NCI-H524 treated with DMSO at 0.1 percent for 48 hours (cell line): ENCODE measurements around the gene KLRF1.

Source experiments
- DNase-seq: peaks from one replicate; lab custom pipeline; 2025; lab: John Stamatoyannopoulos, UW

The KLRF1 gene

DNA sequence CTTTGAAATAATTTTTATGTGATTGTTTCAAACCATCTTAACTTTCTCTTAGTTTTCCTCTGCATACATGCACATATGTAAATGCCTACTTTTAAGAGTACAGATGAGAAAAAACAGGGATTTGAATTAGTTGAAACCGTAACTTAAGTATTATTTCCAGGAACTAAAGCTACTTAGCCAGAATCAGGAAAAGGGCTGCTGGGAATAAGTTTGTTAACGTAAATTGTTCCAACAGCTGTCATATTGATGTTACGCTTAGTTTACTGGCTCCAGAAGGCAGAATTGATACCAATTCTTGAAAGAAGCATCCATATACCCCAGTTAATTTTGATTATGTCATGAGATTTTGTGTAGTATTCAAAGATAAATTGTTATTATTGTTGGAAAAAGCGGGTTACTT is 17.9 kb upstream of the KLRF1 start:
- DNase-seq, result no peak

DNA sequence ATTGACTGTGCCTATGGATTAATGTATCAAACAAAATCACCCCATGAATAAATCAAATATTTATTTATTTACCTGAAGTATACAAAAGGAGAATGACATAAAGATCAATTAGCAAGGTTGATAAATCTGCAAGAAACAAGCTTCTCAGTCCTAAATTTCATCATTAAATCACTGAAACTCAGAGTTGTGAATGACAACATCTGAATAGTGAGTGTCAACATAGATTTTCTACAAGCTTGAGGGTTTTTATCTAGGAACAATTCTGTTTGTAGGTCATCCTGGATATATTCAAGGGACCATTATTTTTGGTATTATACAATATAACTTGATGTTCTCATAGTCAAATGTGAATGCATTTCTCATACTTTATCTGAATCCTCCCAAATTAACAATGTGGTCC is 17.4 kb upstream of the KLRF1 start:
- no peak for DNase-seq

DNA sequence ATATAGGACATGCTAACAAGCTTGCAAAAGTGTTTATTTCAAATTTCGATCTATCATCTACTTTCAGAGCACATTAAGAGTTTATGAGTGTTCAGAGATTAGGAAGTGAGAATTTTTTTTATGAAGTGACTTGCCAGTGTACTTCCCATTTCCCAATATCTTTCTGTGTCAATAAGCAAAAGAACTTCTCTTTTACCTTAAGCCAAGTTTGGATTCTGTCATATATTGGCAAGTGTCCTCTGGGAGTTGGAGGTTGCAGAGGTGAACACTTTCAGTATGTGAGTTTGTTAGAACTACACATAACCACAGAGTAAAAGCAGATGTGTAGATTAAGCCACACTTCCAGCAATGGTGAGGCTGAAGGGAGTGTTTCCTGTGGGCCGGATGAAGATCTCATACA is 16.6 kb upstream of the KLRF1 start:
- DNase-seq, result no peak

DNA sequence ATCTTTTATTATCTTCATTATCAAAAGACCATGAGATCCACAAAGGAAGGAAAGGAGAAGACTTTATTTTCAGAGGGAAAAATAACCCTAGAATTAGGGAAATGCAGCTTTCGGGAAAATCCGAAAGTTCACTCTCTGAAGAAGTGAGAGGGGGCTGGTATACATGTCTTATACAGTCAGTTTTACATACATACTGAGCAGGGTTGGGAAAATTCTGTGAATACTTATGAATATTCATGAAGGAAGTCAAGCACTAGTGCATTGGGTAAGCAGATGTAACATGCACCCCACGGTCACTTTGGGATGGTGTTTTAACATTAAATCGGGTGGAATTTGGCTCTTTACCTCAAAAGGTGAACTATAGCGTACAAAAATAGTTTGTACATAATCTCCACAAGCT is 15.7 kb upstream of the KLRF1 start:
- no peak for DNase-seq

DNA sequence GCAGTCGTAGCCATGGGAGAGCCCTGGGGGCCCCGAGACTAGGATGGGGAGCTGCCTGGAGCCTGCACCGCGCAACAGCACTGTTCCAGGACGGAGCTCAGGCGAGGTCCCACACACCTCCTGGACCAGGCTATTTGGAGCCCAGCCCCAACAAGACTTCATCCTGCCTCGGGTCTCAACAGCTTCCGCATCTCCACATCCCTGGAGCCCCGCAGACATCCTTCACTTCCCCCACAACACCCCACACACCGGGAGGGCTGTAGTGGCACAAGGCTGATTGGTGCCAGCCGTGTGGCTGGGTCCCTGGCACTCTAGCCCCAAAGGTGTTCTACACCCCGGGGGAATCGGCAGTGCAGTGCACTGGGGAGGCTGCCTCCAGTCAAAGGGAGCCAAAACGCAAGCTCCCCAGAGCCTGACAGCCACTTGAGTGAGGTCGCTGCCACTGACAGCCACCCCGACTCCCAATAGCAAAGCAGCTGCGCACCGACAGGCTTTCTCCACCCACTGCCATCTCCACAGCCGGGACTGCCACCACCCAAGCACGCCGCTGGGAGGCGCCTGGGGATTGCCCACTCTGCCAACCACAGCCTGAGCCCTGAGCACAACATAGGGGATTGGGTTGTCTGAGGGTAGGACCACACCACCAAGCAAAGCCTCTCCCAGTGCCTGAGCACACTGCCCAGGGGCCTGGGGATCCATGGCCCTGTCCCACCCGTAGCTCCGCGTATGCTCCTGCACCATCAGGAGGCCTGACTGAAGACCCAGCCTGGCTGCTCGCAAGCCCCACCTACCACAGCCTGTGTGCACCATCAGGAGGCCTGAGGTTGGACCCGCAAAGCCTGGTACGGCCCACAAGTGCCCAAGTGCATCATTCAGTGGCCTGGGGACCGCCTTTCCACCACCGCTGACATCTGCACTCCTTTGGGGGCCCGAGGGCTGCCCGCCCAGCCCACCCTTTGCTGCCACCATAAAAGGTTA is 13.2 kb upstream of the KLRF1 start:
- DNase-seq, result no peak

DNA sequence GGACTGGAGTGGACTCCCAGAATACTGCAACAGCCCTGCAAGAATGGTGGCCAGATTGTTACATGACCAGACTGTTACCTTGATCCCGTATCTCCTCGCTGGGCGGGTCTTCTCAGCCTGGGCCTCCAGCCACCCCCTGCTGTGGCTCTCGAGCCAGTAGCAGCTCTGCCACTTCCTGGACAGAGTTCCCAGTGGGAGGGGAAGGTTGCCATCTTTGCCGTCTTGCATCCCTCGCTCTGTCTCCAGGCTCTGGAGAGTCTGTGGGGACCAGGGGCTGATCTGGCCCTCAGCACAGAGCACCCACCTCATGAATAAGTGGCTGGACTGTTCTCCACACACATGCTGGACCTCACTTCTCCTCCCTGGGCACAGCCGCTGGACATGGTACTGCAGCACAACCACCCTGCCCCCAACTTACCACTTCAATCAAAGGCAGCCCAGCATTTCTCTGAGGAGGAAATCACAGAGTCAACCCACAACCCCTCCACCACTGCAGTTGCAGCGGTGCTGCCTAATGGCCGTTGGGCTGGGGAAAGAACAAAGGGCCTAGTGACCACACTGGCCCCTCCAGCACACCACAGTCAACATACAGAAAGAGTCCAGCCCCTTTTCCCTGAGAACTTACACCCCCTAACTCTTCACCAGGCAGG is 6.9 kb upstream of the KLRF1 start:
- no peak for DNase-seq

DNA sequence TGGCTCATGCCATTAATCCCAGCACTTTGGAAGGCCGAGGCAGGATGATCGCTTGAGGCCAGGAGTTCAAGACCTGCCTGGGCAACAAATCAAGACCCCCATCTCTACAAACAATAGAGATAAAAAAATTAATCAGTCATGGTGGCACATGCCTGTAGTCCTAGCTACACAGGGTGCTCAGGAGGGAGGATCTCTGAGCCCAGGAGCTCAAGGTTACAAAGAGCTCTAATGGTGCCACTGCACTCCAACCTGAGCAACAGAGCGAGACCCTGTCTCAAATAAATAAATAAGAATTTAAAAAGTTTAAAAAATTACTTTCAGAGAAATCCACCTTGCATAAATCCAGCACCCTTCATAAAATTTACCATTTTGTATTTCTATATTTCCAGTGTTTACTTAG is 2.2 kb downstream of the KLRF1 start:
- no peak for DNase-seq

DNA sequence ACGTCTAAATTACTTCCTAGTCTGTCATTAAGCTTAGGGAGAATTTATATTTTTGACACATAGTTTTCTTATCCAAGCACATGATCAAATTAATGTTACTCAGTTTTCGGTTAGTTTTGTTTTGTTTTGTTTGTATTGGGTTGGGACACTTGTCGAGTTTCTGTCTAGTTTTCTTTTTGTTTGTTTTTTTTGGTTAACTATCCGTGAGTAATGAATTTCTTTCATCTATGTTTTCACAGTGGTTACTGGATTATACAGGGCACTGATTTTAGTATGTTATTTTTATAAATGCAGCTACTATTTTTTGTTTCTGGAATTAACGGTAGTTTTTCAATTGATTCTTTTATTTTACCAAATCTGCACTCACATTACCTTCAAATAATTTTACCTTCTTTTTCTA is 2.7 kb downstream of the KLRF1 start:
- no peak for DNase-seq

DNA sequence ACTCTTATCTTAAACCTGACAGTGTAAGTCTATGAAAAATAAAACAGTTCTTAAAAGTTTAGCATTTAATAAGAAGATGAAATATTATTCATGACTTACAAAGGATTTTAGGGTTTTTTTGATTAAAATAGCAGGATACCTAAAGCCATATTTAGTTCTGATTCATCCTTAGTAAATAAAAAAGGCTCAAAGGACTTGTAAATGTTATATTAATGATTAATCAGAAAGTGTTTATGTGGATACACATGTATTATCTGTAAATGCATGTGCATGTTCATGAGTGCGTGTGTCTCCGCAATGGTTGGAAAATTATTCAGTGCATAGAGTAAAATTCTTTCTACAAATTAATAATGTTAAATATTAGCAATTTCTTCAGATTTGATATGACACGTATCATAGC is 4.4 kb downstream of the KLRF1 start:
- no peak for DNase-seq

DNA sequence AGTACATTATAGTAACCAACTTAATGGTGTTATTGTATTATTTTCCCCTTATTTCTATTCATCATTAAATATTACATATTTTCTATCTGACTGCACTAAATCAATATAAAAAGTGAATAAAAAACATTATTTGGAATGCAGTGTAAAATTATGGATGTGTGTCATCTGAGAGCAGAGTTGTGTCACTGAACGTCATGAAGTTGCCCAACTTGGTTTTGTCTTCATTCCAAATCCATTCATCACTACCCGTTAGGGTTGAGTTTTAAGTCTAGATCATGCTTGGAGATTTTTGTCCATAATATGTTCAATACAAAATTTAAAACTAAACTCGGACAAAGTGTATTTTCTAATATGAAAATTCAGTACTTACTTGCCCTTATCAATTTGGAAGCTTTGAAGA is 16.1 kb downstream of the KLRF1 start:
- DNase-seq, result no peak

DNA sequence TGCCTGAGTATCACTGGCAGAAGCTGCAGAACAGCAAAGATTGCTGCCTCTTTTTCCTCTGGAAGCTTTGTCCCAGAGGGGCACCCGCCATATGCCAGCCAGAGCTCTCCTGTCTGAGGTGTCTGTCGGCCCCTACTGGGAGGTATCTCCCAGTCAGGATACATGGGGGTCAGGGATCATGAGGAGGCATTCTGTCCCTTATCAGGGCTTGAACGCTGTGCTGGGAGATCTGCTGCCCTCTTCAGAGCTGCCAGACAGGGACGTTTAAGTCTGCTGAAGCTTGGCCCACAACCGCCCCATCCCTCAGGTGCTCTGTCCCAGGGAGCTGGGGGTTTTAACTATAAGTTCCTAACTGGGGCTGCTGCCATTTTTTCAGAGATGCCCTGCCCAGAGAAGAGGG is 21.6 kb downstream of the KLRF1 start:
- no peak for DNase-seq

DNA sequence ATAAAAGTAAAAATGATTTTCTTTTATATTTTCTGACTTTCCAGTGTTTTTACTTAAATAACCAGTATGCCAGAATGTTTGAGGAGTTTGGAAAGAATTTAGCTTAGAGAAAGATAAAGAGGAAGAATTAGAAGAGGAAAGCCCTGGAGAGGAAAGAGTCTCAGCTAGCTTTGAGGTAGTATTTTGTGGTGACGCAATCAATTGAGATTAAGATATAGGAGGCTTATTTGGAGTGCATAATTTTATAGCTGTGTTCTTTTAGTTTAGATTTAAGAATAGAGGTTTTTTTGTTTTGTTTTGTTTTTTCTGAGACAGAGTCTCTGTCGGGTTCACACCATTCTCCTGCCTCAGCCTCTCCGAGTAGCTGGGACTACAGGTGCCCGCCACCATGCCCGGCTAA is 23.8 kb downstream of the KLRF1 start:
- no peak for DNase-seq

DNA sequence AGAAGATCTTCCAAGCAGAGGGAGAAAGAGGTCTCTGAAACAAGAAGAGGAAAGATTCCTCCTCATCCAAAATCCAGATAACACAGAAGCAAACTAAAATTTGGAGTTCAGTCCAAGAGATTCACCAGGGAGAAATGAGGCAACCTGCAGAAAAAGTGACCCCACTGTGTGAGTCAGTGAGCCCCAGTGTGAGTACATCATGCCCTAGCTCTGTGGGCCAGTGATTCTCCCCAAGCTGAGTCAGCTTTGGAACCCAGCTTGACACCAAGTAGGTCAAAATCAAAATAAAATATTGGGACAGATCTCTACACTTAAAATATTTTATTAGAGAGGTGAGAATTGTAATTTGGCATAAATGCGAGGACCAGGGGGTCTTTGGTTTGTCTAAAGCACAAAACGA is 24.6 kb downstream of the KLRF1 start:
- no peak for DNase-seq

DNA sequence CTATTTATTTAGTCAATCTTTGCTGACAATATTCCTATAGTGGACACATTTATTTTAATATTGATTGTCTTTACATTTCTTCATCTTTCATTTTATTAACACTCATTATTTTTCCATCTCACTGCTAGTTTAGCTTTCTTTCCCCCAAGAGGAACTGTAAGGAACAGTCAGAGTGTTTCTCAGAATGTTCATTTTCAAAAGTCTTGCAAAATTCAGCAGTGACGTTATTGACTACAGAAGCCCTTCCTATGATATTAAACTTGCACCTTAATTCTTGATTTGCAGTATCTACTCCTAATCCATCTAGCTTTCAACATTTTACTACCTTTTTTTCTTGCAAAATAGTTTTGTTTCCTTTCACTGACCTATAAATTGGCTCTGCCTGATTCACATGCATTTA is 28.9 kb downstream of the KLRF1 start:
- no peak for DNase-seq

DNA sequence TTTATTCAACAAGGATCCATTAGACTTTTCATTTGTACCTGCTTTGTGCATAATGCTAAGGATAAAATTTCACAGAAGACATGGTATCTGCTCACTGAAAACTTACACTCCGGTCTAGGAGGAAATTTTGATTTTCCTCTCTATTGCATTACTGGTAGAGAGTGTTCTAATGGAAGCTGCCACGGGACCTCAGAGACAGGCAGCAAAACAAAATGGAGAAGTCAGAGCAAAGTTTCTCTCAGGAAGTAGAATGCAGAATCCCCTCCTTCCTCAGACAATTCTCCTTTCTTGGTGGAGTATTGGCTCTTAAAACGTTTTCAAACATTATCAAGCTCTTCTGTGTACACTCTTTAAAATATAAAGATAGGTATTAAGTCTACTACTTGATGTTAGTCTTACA is 29.6 kb downstream of the KLRF1 start:
- no peak for DNase-seq

DNA sequence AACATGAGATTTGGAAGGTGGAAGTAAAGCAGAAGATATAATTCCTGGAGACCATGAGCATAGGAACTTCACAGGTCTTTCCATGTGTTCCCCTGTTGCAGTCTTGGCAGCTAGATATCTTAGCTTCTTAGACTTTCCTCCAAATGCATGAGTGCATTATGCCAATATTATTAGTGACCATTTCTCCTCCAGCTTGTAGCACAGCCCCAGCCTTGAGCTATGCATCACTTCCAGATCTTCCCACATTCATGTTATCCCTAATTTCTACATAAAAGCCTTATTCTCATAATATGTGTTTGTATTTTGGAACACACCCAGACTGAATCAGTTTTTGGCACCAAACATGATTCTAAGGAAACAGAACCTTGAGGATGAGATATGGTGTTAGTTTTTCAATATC is 30.9 kb downstream of the KLRF1 start:
- DNase-seq, result no peak

DNA sequence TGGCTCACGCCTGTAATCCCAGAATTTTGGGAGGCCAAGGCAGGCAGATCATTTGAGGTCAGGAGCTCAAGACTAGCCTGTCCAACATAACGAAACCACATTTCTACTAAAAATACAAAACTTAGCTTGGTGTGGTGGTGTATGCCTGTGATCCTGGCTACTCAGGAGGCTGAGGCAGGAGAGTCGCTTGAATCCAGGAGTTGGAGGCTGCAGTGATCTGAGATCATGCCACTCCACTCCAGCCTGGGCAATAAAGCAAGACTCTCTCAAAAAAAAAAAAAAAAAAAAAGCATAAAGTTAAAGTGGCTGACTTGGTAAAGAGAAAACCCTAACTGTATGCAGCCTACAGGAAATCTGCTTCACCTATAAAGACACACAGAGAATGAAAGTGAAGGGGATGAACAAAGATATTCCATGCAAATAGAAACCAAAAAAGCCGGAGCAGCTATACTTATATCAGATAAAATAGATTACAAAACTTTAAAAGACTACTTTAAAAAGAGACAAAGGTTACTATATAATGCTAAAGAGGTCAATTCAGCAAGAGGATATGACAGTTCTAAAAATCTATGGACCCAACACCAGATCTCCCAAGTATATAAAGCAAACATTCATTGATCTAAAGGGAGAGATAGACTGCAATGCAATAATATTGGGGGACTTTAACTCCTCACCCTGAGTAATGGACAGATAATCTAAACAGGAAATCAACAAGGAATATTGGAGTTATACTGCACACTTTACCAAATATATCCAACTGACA is 37.8 kb downstream of the KLRF1 start:
- DNase-seq, result no peak

DNA sequence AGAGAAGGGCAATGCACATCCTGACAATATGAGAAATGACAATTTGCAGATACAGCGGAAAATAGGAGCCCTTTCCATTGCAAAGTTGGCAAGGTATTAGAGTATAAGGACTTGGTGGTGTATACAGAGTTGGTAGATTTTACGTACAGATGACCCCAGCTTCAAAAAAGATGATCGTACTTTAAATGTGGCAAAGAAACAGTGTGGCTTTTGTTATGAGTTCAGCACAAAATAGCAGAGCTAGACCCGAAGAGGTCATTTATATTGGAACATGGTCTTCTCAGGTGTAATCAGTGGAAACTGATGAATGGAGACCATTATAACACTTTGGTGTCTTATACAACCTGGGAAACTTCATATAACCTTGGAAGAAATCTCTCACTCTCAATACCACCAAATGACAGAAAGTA is 39.6 kb downstream of the KLRF1 start:
- no peak for DNase-seq

DNA sequence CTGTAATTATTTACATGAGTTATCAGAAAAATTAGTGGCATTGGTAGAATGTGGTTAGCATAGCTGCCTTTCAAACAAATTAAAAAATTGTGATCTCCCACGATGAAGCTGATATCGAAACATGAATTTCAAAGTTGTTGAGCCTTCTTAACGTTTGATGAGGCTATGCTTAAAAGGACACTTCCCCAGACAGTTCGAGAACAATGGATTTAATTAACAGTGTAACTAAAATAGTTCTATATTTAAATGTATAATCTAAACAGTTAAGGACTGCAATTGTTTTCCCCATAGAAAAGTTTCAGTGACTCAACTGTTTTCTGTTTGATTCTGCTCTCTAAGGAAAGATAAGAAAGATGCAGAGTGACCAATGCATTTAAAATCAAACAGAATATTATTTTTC is 40.2 kb downstream of the KLRF1 start:
- DNase-seq, result no peak

DNA sequence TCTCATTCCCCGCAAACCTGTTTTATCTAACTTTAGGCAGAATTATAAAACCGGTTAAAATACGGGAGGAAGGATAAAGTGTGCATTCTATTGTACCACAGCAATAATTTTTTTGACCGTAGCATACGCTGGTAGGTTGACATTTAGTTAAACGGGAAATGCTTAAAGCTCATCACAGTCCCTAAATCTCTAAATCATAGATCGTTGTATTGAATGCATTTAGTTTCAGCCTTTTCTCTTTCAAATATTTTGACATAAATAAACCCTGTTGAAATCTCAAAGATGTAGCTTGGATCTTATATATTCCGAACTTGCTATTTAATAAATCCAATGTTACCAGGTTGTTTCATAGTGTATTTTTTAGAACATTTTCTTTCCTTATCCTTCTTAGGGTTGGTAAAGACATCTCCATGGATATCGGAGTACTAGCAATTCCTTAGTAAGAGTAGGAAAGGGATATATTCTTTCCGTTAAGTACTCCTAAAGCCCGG is 41.1 kb downstream of the KLRF1 start:
- no peak for DNase-seq

DNA sequence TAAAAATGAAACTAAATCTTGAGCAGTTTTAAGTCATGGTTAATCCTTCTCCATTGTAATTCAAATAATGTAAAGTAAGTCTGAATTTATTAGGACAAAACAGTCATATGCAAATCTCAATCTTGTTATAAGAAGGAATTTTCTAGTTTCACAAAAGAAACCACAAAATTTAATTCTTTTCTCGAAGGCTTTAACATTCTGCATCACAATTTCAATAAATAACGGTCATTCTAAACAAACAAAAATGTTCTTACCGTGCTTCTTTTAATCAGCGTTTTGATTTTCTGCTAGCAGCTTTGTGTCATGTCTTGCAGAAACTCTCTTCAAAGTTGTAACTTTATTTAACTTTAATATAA is 41.6 kb downstream of the KLRF1 start:
- no peak for DNase-seq

DNA sequence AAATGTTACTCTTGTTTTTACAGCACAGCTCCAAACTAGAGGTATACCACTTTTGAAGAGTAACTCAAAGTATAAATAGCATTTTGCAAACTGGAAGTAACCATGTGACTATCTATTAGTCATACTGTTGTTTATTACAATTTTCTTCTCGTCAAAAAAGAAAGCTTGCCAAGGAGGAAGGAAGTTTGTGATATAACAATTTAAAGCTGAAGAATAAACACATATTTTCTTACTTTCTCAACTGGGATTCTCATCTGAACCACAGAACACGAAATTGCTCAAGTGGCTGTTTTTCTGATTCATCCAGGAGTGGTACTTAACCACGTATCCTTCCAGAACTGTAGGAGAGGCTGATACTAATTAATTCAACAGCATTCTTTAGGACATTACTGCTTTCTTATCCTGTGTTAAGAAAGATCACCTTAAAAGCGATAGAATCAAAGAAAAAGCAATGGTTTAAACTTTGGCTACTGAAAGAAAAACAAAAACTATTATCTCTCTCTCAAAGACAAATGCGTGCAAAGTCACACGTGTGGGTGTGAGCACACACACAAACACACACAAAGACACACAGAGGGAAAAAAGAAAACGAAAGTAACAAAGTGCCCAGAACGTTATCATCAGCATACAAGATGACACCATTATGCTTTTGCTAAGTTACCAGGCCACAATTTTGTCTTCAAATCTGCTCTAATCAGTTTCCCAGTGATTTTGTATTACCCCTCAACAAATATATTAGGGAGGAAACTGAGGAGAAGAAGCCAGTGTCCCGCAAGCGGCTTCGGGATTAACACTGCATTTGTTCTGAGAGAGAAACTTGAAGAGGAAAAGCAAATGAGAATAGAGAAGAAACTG is 42.3 kb downstream of the KLRF1 start, which contains the start of gene CLEC2B:
CLEC2B (minus strand) TSS at position 48 of the 855 bp plus-strand sequence.
- DNase-seq, result no peak
